Endothelial cell of umbilical vein (primary cell): ENCODE results near the gene COL26A1.

Experiments used
- EZH2 ChIP-seq: IDR thresholded peaks from 2 replicates; pipeline ENCODE4 v1.6.1; 2012; ENCODE audit warnings: borderline replicate concordance, low read depth, mild to moderate bottlenecking, moderate library complexity, low read length, inconsistent platforms; ENCODE audit not compliant: severe bottlenecking
- GATA2 ChIP-seq: IDR thresholded peaks from 2 replicates; pipeline ENCODE4 v1.7.0; 2011; ENCODE audit warnings: low read depth, mild to moderate bottlenecking, moderate library complexity, mixed read lengths, low read length; ENCODE audit not compliant: insufficient read length, insufficient read depth
- MYC ChIP-seq: IDR thresholded peaks from one replicate; pipeline ENCODE4 v1.6.1; 2011; ENCODE audit warnings: mild to moderate bottlenecking, low read depth, low read length
- POLR2A ChIP-seq: IDR thresholded peaks from 2 replicates; pipeline ENCODE4 v1.6.1; 2012; ENCODE audit warnings: low read depth, mild to moderate bottlenecking, control low read depth, low read length
- TF ChIP-seq, protein P1 (sequence below), 2 donors: IDR thresholded peaks; 1 replicate in 1 of 2; 2 replicates in 1 of 2; pipeline ENCODE4 v1.5.1; 2011; ENCODE audit warnings: low read length in 2 of 2, mild to moderate bottlenecking in 2 of 2, moderate library complexity in 2 of 2, control low read depth in 1 of 2, inconsistent platforms in 1 of 2, low read depth in 1 of 2; ENCODE audit not compliant: insufficient read depth in 1 of 2; ENCODE audit errors: extremely low read depth in 1 of 2

DNA sequence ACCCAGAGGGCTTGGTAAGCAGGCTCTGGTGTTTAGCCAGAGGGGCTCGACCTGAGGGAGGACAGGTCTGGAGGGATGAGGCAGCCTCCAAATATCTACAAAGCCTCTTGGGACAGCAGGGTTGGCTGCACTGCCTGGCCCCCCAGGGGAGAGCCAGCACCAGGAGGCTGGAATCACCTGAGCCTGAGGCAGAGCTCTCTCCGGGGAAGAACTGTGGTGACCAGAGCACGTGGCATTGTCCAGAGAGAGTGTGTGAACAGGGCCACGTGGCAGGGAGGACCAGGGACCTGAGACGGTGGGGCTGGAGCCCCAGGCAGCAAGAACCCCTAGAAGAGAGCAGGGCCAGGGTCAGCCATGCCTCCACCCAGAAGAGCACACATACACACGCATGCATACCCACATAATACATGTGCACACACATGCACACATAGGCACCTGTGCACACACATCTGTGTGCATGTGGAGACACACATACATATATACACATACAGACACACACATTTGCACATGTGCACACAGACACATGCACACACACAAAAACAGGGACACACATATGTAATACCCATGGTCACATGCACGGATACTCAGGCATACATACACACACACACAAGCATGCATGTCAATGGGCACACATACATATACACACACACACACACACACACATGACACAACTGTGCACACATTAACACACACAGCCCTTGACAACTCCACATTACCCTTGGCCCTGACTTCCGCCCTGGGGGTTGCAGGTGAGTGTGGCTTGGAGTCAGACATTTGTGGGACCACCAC is 171.5 kb downstream of the COL26A1 start:
- TF ChIP-seq, protein P1, sequence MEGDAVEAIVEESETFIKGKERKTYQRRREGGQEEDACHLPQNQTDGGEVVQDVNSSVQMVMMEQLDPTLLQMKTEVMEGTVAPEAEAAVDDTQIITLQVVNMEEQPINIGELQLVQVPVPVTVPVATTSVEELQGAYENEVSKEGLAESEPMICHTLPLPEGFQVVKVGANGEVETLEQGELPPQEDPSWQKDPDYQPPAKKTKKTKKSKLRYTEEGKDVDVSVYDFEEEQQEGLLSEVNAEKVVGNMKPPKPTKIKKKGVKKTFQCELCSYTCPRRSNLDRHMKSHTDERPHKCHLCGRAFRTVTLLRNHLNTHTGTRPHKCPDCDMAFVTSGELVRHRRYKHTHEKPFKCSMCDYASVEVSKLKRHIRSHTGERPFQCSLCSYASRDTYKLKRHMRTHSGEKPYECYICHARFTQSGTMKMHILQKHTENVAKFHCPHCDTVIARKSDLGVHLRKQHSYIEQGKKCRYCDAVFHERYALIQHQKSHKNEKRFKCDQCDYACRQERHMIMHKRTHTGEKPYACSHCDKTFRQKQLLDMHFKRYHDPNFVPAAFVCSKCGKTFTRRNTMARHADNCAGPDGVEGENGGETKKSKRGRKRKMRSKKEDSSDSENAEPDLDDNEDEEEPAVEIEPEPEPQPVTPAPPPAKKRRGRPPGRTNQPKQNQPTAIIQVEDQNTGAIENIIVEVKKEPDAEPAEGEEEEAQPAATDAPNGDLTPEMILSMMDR (IDR thresholded peaks at IDR 0.05; ENCODE audit: extremely low read depth in 1 of 2, insufficient read depth in 1 of 2, low read depth in 1 of 2, low read length in 2 of 2) = no peak
- TF ChIP-seq MYC = no peak
- no peak for TF ChIP-seq EZH2
- no peak for TF ChIP-seq POLR2A
- no peak for TF ChIP-seq GATA2
